Tibial nerve (tissue), 4 donors: Measurements from ENCODE around the gene KCNT2.

ENCODE experiments used
- EP300 ChIP-seq, 2 donors: sonication (generic); formaldehyde crosslinking; IDR thresholded peaks; one replicate each; pipeline ENCODE4 v1.6.1; 2017; ENCODE audit warnings: antibody characterized with exemption in 2 of 2, mild to moderate bottlenecking in 1 of 2
- POLR2A ChIP-seq, 2 donors: fragments of 450-650 bp; IDR thresholded peaks; one replicate each; pipeline ENCODE4 v1.6.1; 2017; ENCODE audit warnings: antibody characterized with exemption in 2 of 2, mild to moderate bottlenecking in 2 of 2, moderate library complexity in 2 of 2
- TF ChIP-seq, protein P1 (sequence below), 5 experiments: fragments of 200-600 bp in 3 of 5; fragments of 450-650 bp in 2 of 5; sonication (generic) in 3 of 5; IDR thresholded peaks; one replicate each; pipeline ENCODE4 v1.5.1; 2016 to 2019; ENCODE audit warnings: antibody characterized with exemption in 5 of 5, mild to moderate bottlenecking in 3 of 5, moderate library complexity in 2 of 5

DNA sequence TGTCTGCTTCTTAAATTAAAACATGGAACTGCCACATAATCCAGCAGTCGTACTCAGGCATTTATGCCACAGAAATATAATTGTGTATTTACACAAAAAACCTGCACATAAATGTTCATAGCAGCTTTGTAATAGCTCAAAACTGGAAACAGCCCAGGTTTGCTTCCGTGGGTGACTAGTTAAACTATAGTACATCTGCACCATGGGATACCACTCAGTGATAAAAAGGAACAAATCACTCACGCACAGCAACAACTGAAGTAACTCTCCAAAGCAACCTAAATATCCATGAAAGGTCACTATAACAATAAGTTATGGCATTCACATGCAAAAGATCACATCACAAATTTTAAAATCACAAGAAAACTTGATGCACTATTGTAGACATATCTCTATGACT lies 64.4 kb downstream of the KCNT2 start:
- TF ChIP-seq, protein P1, sequence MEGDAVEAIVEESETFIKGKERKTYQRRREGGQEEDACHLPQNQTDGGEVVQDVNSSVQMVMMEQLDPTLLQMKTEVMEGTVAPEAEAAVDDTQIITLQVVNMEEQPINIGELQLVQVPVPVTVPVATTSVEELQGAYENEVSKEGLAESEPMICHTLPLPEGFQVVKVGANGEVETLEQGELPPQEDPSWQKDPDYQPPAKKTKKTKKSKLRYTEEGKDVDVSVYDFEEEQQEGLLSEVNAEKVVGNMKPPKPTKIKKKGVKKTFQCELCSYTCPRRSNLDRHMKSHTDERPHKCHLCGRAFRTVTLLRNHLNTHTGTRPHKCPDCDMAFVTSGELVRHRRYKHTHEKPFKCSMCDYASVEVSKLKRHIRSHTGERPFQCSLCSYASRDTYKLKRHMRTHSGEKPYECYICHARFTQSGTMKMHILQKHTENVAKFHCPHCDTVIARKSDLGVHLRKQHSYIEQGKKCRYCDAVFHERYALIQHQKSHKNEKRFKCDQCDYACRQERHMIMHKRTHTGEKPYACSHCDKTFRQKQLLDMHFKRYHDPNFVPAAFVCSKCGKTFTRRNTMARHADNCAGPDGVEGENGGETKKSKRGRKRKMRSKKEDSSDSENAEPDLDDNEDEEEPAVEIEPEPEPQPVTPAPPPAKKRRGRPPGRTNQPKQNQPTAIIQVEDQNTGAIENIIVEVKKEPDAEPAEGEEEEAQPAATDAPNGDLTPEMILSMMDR (IDR thresholded peaks at IDR 0.05): no peak
- TF ChIP-seq EP300 (IDR thresholded peaks at IDR 0.05): no peak
- no peak for TF ChIP-seq POLR2A (IDR thresholded peaks at IDR 0.05)
